SK-N-MC (cell line): ENCODE measurements around the gene CPNE5.

ENCODE experiments used
- EZH2 ChIP-seq: fragments of 200-600 bp; sonication (generic); IDR thresholded peaks from one replicate; pipeline ENCODE4 v1.6.1; 2017; ENCODE audit warnings: antibody characterized with exemption
- FOXP2 ChIP-seq: optimal IDR thresholded peaks from 2 replicates; pipeline ENCODE3; 2011; ENCODE audit warnings: mild to moderate bottlenecking, moderate library complexity; ENCODE audit not compliant: insufficient read depth; ENCODE audit errors: extremely low read length, control extremely low read depth
- POLR2AphosphoS5 ChIP-seq: IDR thresholded peaks from 2 replicates; pipeline ENCODE4 v1.6.1; 2012; ENCODE audit warnings: mild to moderate bottlenecking, low read depth, low read length, borderline replicate concordance

GRCh38 chr6:36839749-36840431, 646 bp upstream of the CPNE5 start:
- TF ChIP-seq POLR2AphosphoS5 = no peak
- TF ChIP-seq EZH2 = no peak
- no peak for TF ChIP-seq FOXP2
